ENCODE data around the gene SKIL.

GRCh38 chr3:170437696-170438407 lies 80.3 kb downstream of the SKIL start:
- TF ChIP-seq CTCF (IDR thresholded peaks at IDR 0.05 in 4 of 5, conservative IDR thresholded peaks at IDR 0.05 in 1 of 5) (no peak), POLR2A (IDR thresholded peaks at IDR 0.05) (no peak)
